H9 (cell line): ENCODE results near the gene KCTD12. TPM values are rescaled to one million over a fixed set of nuclear protein-coding genes. Genes with fewer than 3 reads are reported as not detected.

Source experiments
- DNase-seq: peaks from one replicate; pipeline ENCODE4 v3.0.0-alpha.2; 2017
- H2AFZ ChIP-seq: one replicate; pipeline ENCODE4 v1.6.1; 2013; ENCODE audit warnings: mild to moderate bottlenecking, low read length, control low read depth, moderate library complexity
- H2AK5ac ChIP-seq: 2 replicates; pipeline ENCODE4 v1.6.1; 2013; ENCODE audit warnings: low read length, control low read depth, mixed read lengths; ENCODE audit not compliant: insufficient read length
- H2BK120ac ChIP-seq: one replicate; pipeline ENCODE4 v1.6.1; 2013; ENCODE audit warnings: low read depth, mild to moderate bottlenecking, low read length, control low read depth, inconsistent platforms; ENCODE audit not compliant: poor library complexity, severe bottlenecking
- H2BK12ac ChIP-seq: 2 replicates; pipeline ENCODE4 v1.6.1; 2013; ENCODE audit warnings: low read length, control low read depth, mixed read lengths, low read depth; ENCODE audit not compliant: insufficient read length
- H2BK15ac ChIP-seq: 2 replicates; pipeline ENCODE4 v1.6.1; 2013; ENCODE audit warnings: low read depth, low read length, control low read depth
- H2BK20ac ChIP-seq: one replicate; pipeline ENCODE4 v1.6.1; 2013; ENCODE audit warnings: low read depth, mild to moderate bottlenecking, low read length, control low read depth, inconsistent platforms; ENCODE audit not compliant: poor library complexity, severe bottlenecking
- H2BK5ac ChIP-seq: 2 replicates; pipeline ENCODE4 v1.6.1; 2013; ENCODE audit warnings: low read length, control low read depth, mixed read lengths; ENCODE audit not compliant: insufficient read length
- H3K14ac ChIP-seq: 2 replicates; pipeline ENCODE4 v1.6.1; 2013; ENCODE audit warnings: low read length, control low read depth; ENCODE audit not compliant: insufficient read depth
- H3K18ac ChIP-seq: 2 replicates; pipeline ENCODE4 v1.6.1; 2013; ENCODE audit warnings: low read depth, mild to moderate bottlenecking, mixed read lengths, low read length, control low read depth; ENCODE audit not compliant: insufficient read length
- H3K23ac ChIP-seq: 2 replicates; pipeline ENCODE4 v1.6.1; 2013; ENCODE audit warnings: low read length, control low read depth, mixed read lengths, low read depth; ENCODE audit not compliant: insufficient read length
- H3K23me2 ChIP-seq: 2 replicates; pipeline ENCODE4 v1.6.1; 2013; ENCODE audit warnings: low read depth, mild to moderate bottlenecking, mixed read lengths, low read length, control low read depth; ENCODE audit not compliant: insufficient read length, poor library complexity, severe bottlenecking
- H3K27ac ChIP-seq: 2 replicates; pipeline ENCODE4 v1.5.1; 2013; ENCODE audit warnings: low read length, control low read depth, mixed read lengths, low read depth; ENCODE audit not compliant: insufficient read length
- H3K27me3 ChIP-seq: 2 replicates; pipeline ENCODE4 v1.6.1; 2013; ENCODE audit warnings: low read length, control low read depth, inconsistent platforms; ENCODE audit not compliant: insufficient read depth
- H3K4ac ChIP-seq: 2 replicates; pipeline ENCODE4 v1.6.1; 2013; ENCODE audit warnings: low read depth, mild to moderate bottlenecking, control low read depth, inconsistent platforms, low read length, moderate library complexity
- H3K4me1 ChIP-seq: 2 replicates; pipeline ENCODE4 v1.6.1; 2013; ENCODE audit warnings: low read length, control low read depth, inconsistent platforms; ENCODE audit not compliant: insufficient read depth
- H3K4me2 ChIP-seq: 2 replicates; pipeline ENCODE4 v1.6.1; 2013; ENCODE audit warnings: low read length, control low read depth, mixed read lengths; ENCODE audit not compliant: insufficient read length, insufficient read depth
- H3K56ac ChIP-seq: 2 replicates; pipeline ENCODE4 v1.6.1; 2013; ENCODE audit warnings: low read depth, mild to moderate bottlenecking, mixed read lengths, low read length, control low read depth; ENCODE audit not compliant: insufficient read length
- H3K79me1 ChIP-seq: 2 replicates; pipeline ENCODE4 v1.6.1; 2013; ENCODE audit warnings: low read depth, mild to moderate bottlenecking, moderate library complexity, low read length, control low read depth, inconsistent platforms; ENCODE audit not compliant: insufficient read depth, poor library complexity, severe bottlenecking
- H3K79me2 ChIP-seq: 2 replicates; pipeline ENCODE4 v1.6.1; 2013; ENCODE audit warnings: low read length, control low read depth, inconsistent platforms; ENCODE audit not compliant: insufficient read depth
- H3K9ac ChIP-seq: 2 replicates; pipeline ENCODE4 v1.6.1; 2013; ENCODE audit warnings: low read length, control low read depth, mixed read lengths; ENCODE audit not compliant: insufficient read length; ENCODE audit errors: extremely low read depth
- H3K9me3 ChIP-seq: one replicate; pipeline ENCODE4 v1.6.1; 2013; ENCODE audit warnings: low read depth, low read length, inconsistent platforms; ENCODE audit not compliant: control insufficient read depth
- H3T11ph ChIP-seq: one replicate; pipeline ENCODE4 v1.6.1; 2013; ENCODE audit warnings: mild to moderate bottlenecking, low read length, control low read depth, inconsistent platforms
- H4K20me1 ChIP-seq: one replicate; pipeline ENCODE4 v1.6.1; 2013; ENCODE audit not compliant: control insufficient read depth, insufficient read length, insufficient read depth
- H4K5ac ChIP-seq: 2 replicates; pipeline ENCODE4 v1.6.1; 2013; ENCODE audit warnings: low read depth, mild to moderate bottlenecking, mixed read lengths, low read length, control low read depth; ENCODE audit not compliant: insufficient read length
- H4K8ac ChIP-seq: replicated peaks from 2 replicates; pipeline ENCODE4 v1.6.1; 2013; ENCODE audit warnings: low read length, control low read depth, mixed read lengths, low read depth; ENCODE audit not compliant: insufficient read length
- H4K91ac ChIP-seq: 2 replicates; pipeline ENCODE4 v1.6.1; 2013; ENCODE audit warnings: low read depth, mild to moderate bottlenecking, moderate library complexity, mixed read lengths, low read length, control low read depth; ENCODE audit not compliant: insufficient read length
- H3K27ac Mint-ChIP-seq, 3 experiments: 2 replicates in 2 of 3; 3 replicates in 1 of 3; pipeline ENCODE4 v1.8.0; 2020 to 2021; ENCODE audit warnings: mixed read lengths in 3 of 3, mild to moderate bottlenecking in 1 of 3, moderate library complexity in 1 of 3
- H3K27me3 Mint-ChIP-seq: 2 replicates; pipeline ENCODE4 v1.8.0; 2021; ENCODE audit warnings: low read depth, mild to moderate bottlenecking, moderate library complexity, mixed read lengths
- H3K36me3 Mint-ChIP-seq, 3 experiments: 2 replicates in 2 of 3; 3 replicates in 1 of 3; pipeline ENCODE4 v1.8.0; 2020 to 2021; ENCODE audit warnings: low read depth in 3 of 3, mixed read lengths in 3 of 3; ENCODE audit not compliant: insufficient read depth in 1 of 3
- H3K4me1 Mint-ChIP-seq, 2 experiments: 2 replicates each; pipeline ENCODE4 v1.8.0; 2020; ENCODE audit warnings: mixed read lengths in 2 of 2
- H3K4me3 Mint-ChIP-seq, 2 experiments: 2 replicates in 1 of 2; 3 replicates in 1 of 2; pipeline ENCODE4 v1.8.0; 2020 to 2021; ENCODE audit warnings: mild to moderate bottlenecking in 2 of 2, mixed read lengths in 2 of 2, moderate library complexity in 1 of 2
- H3K9me3 Mint-ChIP-seq, 2 experiments: 2 replicates in 1 of 2; 3 replicates in 1 of 2; pipeline ENCODE4 v1.8.0; 2020; ENCODE audit warnings: mild to moderate bottlenecking in 2 of 2, mixed read lengths in 2 of 2, moderate library complexity in 1 of 2
- CTCF ChIP-seq: fragments of 200-600 bp; sonication (generic); conservative IDR thresholded peaks from 3 replicates; pipeline ENCODE4 v1.8.0; 2021; ENCODE audit warnings: antibody characterized with exemption, mild to moderate bottlenecking
- WGBS: extraction: QIAGEN DNeasy Blood & Tissue Kit; methylation state at CpG from one replicate; pipeline ENCODE4 v1.1.7; 2013; ENCODE audit warnings: missing lambda C conversion rate, low lambda C conversion rate, mixed read lengths; ENCODE audit not compliant: insufficient read length; ENCODE audit errors: extremely low coverage; 5-methylcytosine and 5-hydroxymethylcytosine counted together
- total RNA-seq: library from RNA; stranded (reverse); gene quantifications from 2 replicates; pipeline ENCODE4 v1.2.1, GENCODE V29; 2021

The KCTD12 gene
- total RNA-seq, 1 experiment from 2014 or later, result 3.4 TPM

- no peak overlapping the region for H2BK12ac ChIP-seq
- H3K4me1 ChIP-seq, result no peaks in the 10 kb centered on the region
- H3K23ac ChIP-seq, result no peak overlapping the region
- H3K4me1 Mint-ChIP-seq, result no peaks in the 10 kb centered on the region
- no peak overlapping the region for H4K91ac ChIP-seq
- no peak overlapping the region for H2BK20ac ChIP-seq
- H3K27me3 ChIP-seq, result no peaks in the 10 kb centered on the region
- H3K79me1 ChIP-seq, result no peaks in the 10 kb centered on the region
- H3K27ac ChIP-seq, result no peak overlapping the region
- no peak overlapping the region for H4K5ac ChIP-seq
- no peak overlapping the region for H3K4me2 ChIP-seq
- H3K27ac Mint-ChIP-seq, result no peak overlapping the region
- H3K9me3 Mint-ChIP-seq, result no peaks in the 10 kb centered on the region; a peak in 1 of 5 replicates
- H3K14ac ChIP-seq, result no peak overlapping the region; the same call in 1 of the 2 replicates
- H2BK15ac ChIP-seq, result no peak overlapping the region
- no peak overlapping the region for H3K4me3 Mint-ChIP-seq
- no peak overlapping the region for H2AK5ac ChIP-seq
- H2BK120ac ChIP-seq, result no peak overlapping the region
- H3T11ph ChIP-seq, result no peak overlapping the region
- H3K18ac ChIP-seq, result no peak overlapping the region
- H2BK5ac ChIP-seq, result no peak overlapping the region
- no peak overlapping the region for H4K8ac ChIP-seq
- H3K56ac ChIP-seq, result no peak overlapping the region
- H4K20me1 ChIP-seq, result no peaks in the 10 kb centered on the region
- no peaks in the 10 kb centered on the region for H3K9me3 ChIP-seq
- WGBS, result no CpG with 5 or more reads among the region's 1 CpG
- no peaks in the 10 kb centered on the region for H3K23me2 ChIP-seq
- no peak overlapping the region for H2AFZ ChIP-seq
- H3K9ac ChIP-seq, result no peak overlapping the region
- H3K79me2 ChIP-seq, result no peaks in the 10 kb centered on the region
- H3K27me3 Mint-ChIP-seq, result peaks cover 2% of the 10 kb centered on the region; the same call in 1 of the 2 replicates
- H3K4ac ChIP-seq, result no peak overlapping the region
- TF ChIP-seq CTCF, result no peak
- no peaks in the 10 kb centered on the region; a peak in 1 of 7 replicates for H3K36me3 Mint-ChIP-seq
- DNase-seq, result no peak
These were observed 48.5 kb upstream of the KCTD12 start for GRCh38 chr13:76934671-76935070.
